ENCODE measurements around the gene TMEM41A.

GRCh38 chr3:185439745-185440466, 58.9 kb downstream of the TMEM41A start:
- no peak for TF ChIP-seq POLR2A (IDR thresholded peaks at IDR 0.05)
- no peak for TF ChIP-seq CTCF (IDR thresholded peaks at IDR 0.05 in 8 of 11, conservative IDR thresholded peaks at IDR 0.05 in 3 of 11)
